SK-N-SH treated with all-trans-retinoic acid at 6 μM for 48 hours (cell line): ENCODE data around the gene SCAPER.

Experiments used
- ZC3H10 ChIP-seq: fragments of 250-450 bp; sonication (Bioruptor Pico); IDR thresholded peaks from 2 replicates; pipeline ENCODE4 v1.5.1; 2021; ENCODE audit warnings: mild to moderate bottlenecking, moderate library complexity
- ZFP3 ChIP-seq: fragments of 250-450 bp; sonication (Bioruptor Pico); IDR thresholded peaks from 2 replicates; pipeline ENCODE4 v1.5.0; 2020; ENCODE audit warnings: mild to moderate bottlenecking, moderate library complexity
- TF ChIP-seq, protein P1 (sequence below): fragments of 250-450 bp; sonication (Bioruptor Pico); IDR thresholded peaks from 2 replicates; pipeline ENCODE4 v1.8.0; 2020; ENCODE audit warnings: mild to moderate bottlenecking, moderate library complexity, borderline replicate concordance

DNA sequence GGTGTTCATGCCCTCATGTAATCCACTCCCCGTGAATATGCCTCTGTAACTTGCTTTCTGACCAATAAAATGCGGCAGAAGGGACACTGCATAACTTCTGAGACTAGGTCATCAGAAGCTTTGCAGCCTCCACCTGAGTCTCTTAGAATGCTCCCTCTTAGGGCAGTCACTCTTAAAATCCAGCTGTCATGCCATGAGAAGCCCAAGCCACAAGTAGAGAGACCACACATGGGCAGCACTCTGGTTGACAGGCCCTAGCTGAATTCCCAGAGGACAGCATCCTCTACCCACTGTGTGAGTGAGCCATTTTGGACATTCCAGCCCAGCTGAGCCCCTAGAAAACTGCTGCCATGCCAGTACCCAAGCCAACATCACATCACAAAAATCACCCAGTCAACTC is 41.4 kb downstream of the SCAPER start:
- TF ChIP-seq, protein P1, sequence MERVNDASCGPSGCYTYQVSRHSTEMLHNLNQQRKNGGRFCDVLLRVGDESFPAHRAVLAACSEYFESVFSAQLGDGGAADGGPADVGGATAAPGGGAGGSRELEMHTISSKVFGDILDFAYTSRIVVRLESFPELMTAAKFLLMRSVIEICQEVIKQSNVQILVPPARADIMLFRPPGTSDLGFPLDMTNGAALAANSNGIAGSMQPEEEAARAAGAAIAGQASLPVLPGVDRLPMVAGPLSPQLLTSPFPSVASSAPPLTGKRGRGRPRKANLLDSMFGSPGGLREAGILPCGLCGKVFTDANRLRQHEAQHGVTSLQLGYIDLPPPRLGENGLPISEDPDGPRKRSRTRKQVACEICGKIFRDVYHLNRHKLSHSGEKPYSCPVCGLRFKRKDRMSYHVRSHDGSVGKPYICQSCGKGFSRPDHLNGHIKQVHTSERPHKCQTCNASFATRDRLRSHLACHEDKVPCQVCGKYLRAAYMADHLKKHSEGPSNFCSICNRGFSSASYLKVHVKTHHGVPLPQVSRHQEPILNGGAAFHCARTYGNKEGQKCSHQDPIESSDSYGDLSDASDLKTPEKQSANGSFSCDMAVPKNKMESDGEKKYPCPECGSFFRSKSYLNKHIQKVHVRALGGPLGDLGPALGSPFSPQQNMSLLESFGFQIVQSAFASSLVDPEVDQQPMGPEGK, result no peak
- TF ChIP-seq ZC3H10 (no peak), ZFP3 (no peak)
